Activated CD4-positive, alpha-beta T cell treated with anti-CD3 and anti-CD28 coated beads, Interleukin-2, amount 10 ng/mL, durations not matched to agents 24 days and 14 days (primary cell): ENCODE data around the gene PRDM9. TPM values are rescaled to one million over a fixed set of nuclear protein-coding genes. Genes with fewer than 3 reads are reported as not detected.
"Not testable (repeated sequence)": the region's sequence is repeated elsewhere in the genome, so short reads cannot be mapped to it uniquely, and the experiment has no call there.

ENCODE experiments used
- DNase-seq: peaks from one replicate; pipeline ENCODE4 v3.0.0; 2022
- H3K27ac Mint-ChIP-seq: one replicate; pipeline ENCODE4 v1.8.0; 2022; ENCODE audit warnings: mild to moderate bottlenecking, mixed read lengths
- H3K27me3 Mint-ChIP-seq: one replicate; pipeline ENCODE4 v1.8.0; 2022; ENCODE audit warnings: mixed read lengths
- H3K36me3 Mint-ChIP-seq: one replicate; pipeline ENCODE4 v1.8.0; 2022; ENCODE audit warnings: low read depth, mild to moderate bottlenecking, mixed read lengths
- H3K4me1 Mint-ChIP-seq: one replicate; pipeline ENCODE4 v1.8.0; 2021; ENCODE audit warnings: mixed read lengths
- H3K4me3 Mint-ChIP-seq: one replicate; pipeline ENCODE4 v1.8.0; 2022; ENCODE audit warnings: mild to moderate bottlenecking, moderate library complexity, mixed read lengths
- H3K9me3 Mint-ChIP-seq: one replicate; pipeline ENCODE4 v1.8.0; 2021; ENCODE audit warnings: mixed read lengths
- intact Hi-C: fragments of 100-400 bp; cut with micrococcal nuclease; formaldehyde crosslinking; loops from one replicate; pipeline ENCODE4 v1.15.1; 2023
- total RNA-seq: library from RNA; stranded (reverse); gene quantifications from 2 replicates; pipeline ENCODE4 v1.2.3, GENCODE V29; 2022

PRDM9 gene
- total RNA-seq, result not detected in 2 replicates

DNA sequence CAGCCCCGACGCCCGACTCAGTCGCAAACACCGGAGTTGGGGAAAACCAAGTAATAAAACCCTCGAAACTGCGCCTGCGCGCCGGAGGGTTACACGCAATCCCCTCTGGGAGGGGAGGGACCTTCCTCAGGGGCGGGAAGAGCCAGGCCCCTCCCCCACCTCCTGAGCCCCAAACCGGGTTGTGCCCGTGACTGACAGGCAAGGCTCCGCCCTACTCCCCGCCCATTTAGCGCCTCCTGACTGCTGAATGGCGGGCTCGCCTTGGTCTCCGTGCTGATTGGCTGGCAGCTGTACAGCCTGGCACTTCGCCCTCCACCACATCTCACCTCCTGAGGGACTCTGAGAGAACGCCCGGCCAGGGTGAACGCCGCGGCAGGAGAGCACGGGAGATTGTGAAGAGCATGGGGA, at the start of gene PRDM9:
Gene PRDM9 (plus strand): TSS at position 332 of the 408 bp plus-strand sequence. CDS start 1,425 bp downstream, outside the sequence.
- Mint-ChIP-seq H3K27me3 (no peaks in the 10 kb centered on the region), H3K27ac (no peak within 1 kb of the TSS), H3K36me3 (no peaks in the 10 kb centered on the region), H3K4me3 (no peak within 1 kb of the TSS), H3K9me3 (peaks cover 6% of the 10 kb centered on the region), H3K4me1 (no peaks in the 10 kb centered on the region)
- DNase-seq, result no peak
- intact Hi-C loops, result no loop called here

DNA sequence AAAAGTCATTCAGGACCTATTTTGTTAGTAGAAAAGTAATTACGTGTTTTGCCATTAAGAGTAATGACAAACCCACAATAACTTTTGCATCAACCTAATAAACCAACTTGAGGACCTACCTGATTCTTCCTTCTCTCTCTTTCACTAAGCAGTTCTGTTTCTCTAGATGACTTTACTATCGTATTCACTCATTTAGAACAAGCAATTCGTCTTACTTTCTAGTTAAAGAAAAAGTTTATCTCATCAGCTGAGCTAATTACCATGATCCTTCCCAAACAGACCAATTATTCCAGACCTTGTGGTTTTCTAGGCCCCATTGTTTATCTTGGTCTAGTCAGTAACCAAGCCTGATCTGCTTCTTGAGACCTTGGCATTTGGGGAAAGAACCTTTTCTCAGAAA, 49.6 kb upstream of the PRDM9 start:
- H3K4me1 Mint-ChIP-seq, result no peaks in the 10 kb centered on the region
- DNase-seq, result no peak
- no peak overlapping the region for H3K27ac Mint-ChIP-seq
- H3K27me3 Mint-ChIP-seq, result no peaks in the 10 kb centered on the region
- H3K4me3 Mint-ChIP-seq, result no peak overlapping the region
- intact Hi-C loops, result no loop called here
- H3K36me3 Mint-ChIP-seq, result no peaks in the 10 kb centered on the region
- no peaks in the 10 kb centered on the region for H3K9me3 Mint-ChIP-seq

DNA sequence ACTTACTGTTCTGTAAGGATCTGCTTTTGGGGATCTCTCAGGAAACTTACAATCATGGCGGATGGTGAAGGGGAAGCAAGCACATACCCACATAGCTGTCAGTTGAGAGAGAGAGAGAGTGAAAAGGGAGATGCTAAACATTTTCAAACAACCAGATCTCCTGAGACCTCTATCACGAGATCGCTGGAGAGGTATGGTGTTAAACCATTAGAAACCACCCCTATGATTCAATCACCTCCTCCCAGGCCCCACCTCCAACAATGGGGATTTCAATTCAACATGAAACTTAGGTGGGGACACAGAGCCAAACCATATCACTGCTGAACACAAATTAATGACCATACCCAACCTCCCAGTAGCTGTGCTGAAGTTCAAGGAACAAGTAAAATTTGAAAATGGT, 48.2 kb upstream of the PRDM9 start:
- intact Hi-C loops, result no loop called here
- Mint-ChIP-seq H3K36me3 (no peaks in the 10 kb centered on the region), H3K9me3 (peaks cover 3% of the 10 kb centered on the region), H3K27me3 (no peaks in the 10 kb centered on the region), H3K4me3 (no peak overlapping the region), H3K4me1 (no peaks in the 10 kb centered on the region), H3K27ac (no peak overlapping the region)
- no peak for DNase-seq

DNA sequence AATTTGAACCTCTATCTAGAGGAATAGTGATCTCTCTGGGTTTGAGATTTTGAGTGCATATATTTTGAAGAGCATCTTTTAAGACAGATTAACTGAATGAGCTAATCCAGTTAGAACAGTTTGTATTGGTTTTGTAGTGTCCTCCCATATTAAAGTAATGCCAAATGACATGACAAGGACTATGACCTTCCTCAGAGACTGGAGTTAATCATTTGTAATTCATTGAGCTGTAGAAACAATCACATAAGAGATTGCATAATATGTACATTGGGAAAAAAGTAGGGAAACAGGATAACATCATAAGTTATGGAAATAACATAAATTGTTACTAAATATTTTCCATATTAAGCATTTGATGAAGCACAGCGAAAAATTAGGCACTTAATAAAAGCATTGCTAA, 45.8 kb upstream of the PRDM9 start:
- no peak for DNase-seq
- no peaks in the 10 kb centered on the region for H3K36me3 Mint-ChIP-seq
- H3K9me3 Mint-ChIP-seq, result peaks cover 3% of the 10 kb centered on the region
- no peaks in the 10 kb centered on the region for H3K4me1 Mint-ChIP-seq
- H3K4me3 Mint-ChIP-seq, result no peak overlapping the region
- H3K27ac Mint-ChIP-seq, result no peak overlapping the region
- intact Hi-C loops, result no loop called here
- no peaks in the 10 kb centered on the region for H3K27me3 Mint-ChIP-seq

DNA sequence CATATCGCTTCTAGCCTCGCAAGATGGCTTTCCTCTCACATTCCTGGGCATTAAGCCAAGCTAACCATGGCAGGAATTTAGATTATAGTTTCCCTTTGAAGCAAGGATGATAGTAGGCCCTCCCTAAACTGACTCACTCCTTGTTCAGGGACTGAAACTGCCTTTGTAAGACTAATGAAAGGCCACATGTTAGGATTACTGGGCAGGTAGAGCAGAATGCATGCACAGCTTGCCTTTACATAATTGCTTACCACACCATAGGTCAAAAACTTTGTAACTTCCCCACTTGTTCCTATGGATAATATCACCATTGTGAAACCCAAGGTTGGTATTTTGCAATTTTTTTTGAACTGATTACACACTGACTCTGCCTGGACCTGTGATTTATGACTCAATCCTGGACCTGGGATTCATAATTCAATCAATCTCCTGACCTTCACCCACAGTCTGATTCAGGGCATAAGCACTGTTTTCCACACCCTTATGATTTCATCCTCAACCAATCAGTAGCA, 41.0 kb upstream of the PRDM9 start:
- peaks cover 6% of the 10 kb centered on the region for H3K9me3 Mint-ChIP-seq
- no peaks in the 10 kb centered on the region for H3K36me3 Mint-ChIP-seq
- no peaks in the 10 kb centered on the region for H3K4me1 Mint-ChIP-seq
- no peaks in the 10 kb centered on the region for H3K27me3 Mint-ChIP-seq
- no peak overlapping the region for H3K4me3 Mint-ChIP-seq
- H3K27ac Mint-ChIP-seq, result no peak overlapping the region
- no peak for DNase-seq
- intact Hi-C loops, result no loop called here

DNA sequence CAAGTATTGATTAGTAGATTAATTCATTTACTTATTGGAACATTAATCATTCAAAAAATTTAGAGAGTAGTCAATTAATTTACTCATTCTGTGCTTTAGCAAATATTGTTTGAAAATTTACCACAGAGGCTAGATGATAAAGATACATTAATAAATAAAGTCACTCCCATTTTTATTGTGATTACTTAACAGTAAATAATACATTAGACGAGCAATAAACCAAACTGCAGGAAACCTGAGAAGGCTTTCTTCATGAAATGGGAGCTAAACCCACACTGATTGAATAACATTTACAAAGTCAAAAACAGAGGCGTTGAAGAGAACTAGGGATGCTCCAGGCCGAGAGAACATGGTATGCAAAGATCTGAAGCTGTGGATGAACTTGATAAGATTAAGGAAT, 38.8 kb upstream of the PRDM9 start:
- Mint-ChIP-seq H3K4me1 (no peaks in the 10 kb centered on the region), H3K36me3 (no peaks in the 10 kb centered on the region), H3K9me3 (peaks cover 3% of the 10 kb centered on the region), H3K4me3 (no peak overlapping the region), H3K27me3 (no peaks in the 10 kb centered on the region), H3K27ac (no peak overlapping the region)
- no peak for DNase-seq
- intact Hi-C loops, result no loop called here

DNA sequence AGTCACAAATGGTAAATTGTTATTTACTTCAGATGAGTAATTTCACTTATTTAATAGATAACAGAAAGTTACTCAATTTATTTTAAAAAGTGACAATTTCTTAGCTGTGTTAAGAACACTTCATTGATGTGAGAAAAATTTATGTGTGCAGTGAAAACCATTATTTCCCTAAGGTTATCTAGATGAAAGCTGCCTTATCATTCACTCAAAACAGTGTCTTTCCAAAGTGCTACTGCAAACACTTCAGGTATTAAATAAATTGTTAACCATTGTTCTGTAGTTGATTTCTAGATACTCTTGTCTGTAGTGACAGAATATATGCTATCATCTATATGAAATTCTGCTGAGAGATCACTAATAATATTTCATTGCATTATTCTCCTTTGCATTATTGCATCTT, 33.5 kb upstream of the PRDM9 start:
- no peak for DNase-seq
- H3K4me3 Mint-ChIP-seq, result no peak overlapping the region
- H3K27ac Mint-ChIP-seq, result no peak overlapping the region
- no peaks in the 10 kb centered on the region for H3K36me3 Mint-ChIP-seq
- H3K9me3 Mint-ChIP-seq, result no peaks in the 10 kb centered on the region
- no peaks in the 10 kb centered on the region for H3K4me1 Mint-ChIP-seq
- intact Hi-C loops, result no loop called here
- H3K27me3 Mint-ChIP-seq, result no peaks in the 10 kb centered on the region

DNA sequence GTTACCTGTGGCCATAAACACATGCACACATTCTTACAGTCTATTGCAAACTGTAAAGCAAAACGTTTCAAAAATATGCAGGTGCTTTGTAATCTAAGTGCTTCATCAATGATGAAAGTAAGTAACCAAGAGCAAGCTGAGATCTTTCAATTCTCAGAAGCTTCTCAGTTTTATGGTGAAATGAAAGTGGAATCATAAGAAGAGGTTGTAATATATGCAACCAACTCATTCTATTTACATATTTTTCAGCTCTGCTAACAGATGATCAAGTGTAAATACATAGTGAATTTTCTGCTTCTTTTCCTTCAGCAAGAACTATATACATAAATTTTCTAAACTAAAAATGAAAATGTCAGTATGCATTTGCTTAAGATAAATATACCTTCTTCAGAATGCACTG, 33.1 kb upstream of the PRDM9 start:
- no peak overlapping the region for H3K4me3 Mint-ChIP-seq
- no peak for DNase-seq
- no peaks in the 10 kb centered on the region for H3K27me3 Mint-ChIP-seq
- no peak overlapping the region for H3K27ac Mint-ChIP-seq
- peaks cover 1% of the 10 kb centered on the region for H3K9me3 Mint-ChIP-seq
- no peaks in the 10 kb centered on the region for H3K36me3 Mint-ChIP-seq
- no peaks in the 10 kb centered on the region for H3K4me1 Mint-ChIP-seq
- intact Hi-C loops, result no loop called here

DNA sequence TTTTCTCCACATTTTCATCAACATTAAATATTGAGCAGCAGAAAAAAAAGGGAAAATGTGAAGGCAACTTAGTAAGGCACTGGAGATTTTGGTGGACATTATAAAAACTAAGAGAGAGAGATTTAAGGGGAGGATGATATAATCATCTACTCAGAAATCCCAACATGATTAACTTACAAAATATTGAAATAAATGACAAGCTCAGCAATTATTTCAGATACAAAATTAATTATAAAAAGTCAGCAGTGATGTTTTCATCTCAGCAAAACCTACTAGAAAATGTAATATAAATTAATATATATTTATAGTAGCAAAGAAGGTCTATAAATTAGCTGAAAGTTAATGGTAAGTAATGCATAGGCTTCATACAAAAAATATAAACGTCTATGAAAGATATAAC, 30.8 kb upstream of the PRDM9 start:
- Mint-ChIP-seq H3K27ac (no peak overlapping the region), H3K4me1 (no peaks in the 10 kb centered on the region), H3K9me3 (peaks cover 4% of the 10 kb centered on the region), H3K36me3 (no peaks in the 10 kb centered on the region), H3K27me3 (no peaks in the 10 kb centered on the region), H3K4me3 (no peak overlapping the region)
- intact Hi-C loops, result no loop called here
- DNase-seq, result no peak

DNA sequence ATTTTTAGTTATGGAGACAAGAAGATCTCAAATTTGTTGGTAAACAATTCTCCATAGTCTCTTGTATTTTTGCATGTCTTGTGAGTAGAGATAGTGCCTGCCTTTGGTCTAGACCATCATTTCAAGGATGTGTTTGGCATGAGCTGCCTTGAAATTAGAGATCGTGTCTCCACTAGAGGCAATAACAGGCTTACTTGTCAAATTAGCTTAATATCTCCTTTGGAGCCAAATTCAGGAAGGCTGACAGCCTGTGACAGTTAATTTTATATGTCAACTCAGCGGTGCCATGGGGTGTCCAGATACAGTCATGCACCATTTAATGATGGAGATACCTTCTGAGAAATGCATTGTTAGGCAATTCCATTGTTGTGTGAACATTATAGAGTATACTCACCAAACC, 24.8 kb upstream of the PRDM9 start:
- Mint-ChIP-seq H3K4me1 (no peaks in the 10 kb centered on the region), H3K9me3 (peaks cover 7% of the 10 kb centered on the region), H3K27ac (no peak overlapping the region), H3K36me3 (no peaks in the 10 kb centered on the region), H3K4me3 (no peak overlapping the region), H3K27me3 (no peaks in the 10 kb centered on the region)
- no peak for DNase-seq
- intact Hi-C loops, result no loop called here

DNA sequence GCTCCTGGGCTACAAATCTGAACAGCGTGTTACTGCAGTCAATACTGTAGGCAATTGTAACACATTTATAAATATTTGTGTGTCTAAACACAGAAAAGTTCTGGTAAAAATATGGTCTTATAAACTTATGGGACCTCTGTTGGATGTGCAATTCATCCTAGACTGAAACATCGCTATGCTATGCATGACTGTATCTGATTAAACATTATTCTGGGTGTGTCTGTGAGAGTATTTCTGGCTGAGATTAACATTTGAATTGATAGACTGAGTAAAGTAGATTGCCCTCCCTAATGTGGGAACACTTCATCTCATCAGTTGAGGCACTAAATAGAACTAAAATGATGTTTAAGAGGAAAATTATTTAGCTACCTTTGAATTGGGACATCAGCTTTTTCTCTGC, 24.3 kb upstream of the PRDM9 start:
- Mint-ChIP-seq H3K27ac (no peak overlapping the region), H3K36me3 (no peaks in the 10 kb centered on the region), H3K4me3 (no peak overlapping the region), H3K9me3 (peaks cover 11% of the 10 kb centered on the region), H3K27me3 (no peaks in the 10 kb centered on the region), H3K4me1 (no peaks in the 10 kb centered on the region)
- intact Hi-C loops, result no loop called here
- DNase-seq, result no peak

DNA sequence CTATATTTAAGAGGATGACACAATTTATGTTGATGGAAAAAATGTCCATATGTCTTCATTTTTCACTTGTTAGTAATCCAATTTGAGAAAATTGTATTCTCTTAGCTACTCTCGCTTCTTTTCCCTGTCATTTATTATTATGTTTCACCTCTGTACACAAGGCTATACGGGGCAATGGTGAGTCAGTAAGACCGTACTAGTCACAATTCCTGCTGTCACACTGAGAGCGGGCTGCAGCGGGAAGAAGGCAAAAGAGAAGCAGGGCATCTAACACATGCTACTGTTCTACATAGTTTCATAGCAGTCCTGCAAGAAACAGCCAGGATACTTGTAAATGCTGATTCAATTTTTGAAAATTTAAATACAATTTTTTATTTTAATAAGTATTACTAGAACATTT, 23.3 kb upstream of the PRDM9 start:
- Mint-ChIP-seq H3K36me3 (no peaks in the 10 kb centered on the region), H3K27ac (no peak overlapping the region), H3K27me3 (no peaks in the 10 kb centered on the region), H3K9me3 (peaks cover 14% of the 10 kb centered on the region), H3K4me3 (no peak overlapping the region), H3K4me1 (no peaks in the 10 kb centered on the region)
- intact Hi-C loops, result no loop called here
- no peak for DNase-seq

DNA sequence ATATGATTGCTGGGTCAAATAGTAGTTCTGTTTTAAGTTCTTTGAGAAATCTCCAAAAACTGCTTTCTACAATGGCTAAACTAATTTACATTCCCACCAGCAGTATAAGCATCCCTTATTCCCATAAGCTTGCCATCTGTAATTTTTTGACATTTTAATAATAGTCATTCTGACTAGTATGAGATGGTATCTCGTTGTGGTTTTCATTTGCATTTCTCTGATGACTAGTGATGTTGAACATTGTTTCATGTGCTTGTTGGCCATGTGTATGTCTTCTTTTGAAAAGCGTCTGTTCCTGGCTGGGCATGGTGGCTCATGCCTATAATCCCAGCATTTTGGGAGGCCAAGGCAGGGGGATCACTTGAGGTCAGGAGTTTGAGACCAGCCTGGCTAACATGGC, 21.2 kb upstream of the PRDM9 start:
- H3K27ac Mint-ChIP-seq, H3K9me3 Mint-ChIP-seq, H3K36me3 Mint-ChIP-seq, DNase-seq, intact Hi-C loops, H3K4me3 Mint-ChIP-seq, H3K4me1 Mint-ChIP-seq, H3K27me3 Mint-ChIP-seq: not testable (repeated sequence)

DNA sequence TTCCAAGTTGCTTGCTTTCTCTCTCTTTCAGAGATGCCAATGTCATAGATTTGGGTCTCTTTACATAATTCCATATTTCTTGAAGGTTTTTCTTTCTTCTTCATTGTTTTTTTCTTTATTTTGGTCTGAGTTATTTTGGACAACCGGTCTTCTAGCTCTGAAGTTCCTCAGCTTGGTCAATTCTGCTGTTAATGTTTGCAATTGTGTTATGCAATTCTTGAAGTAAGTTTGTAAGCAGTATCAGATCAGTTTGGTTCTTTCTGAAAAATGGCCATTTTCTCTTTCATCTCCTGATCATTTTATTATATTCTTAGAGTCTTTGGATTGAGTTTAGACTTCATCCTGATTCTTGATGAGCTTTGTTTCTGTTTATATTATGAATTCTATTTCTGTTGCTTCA, 16.4 kb upstream of the PRDM9 start:
- no peak for DNase-seq
- Mint-ChIP-seq H3K27ac (no peak overlapping the region), H3K4me1 (no peaks in the 10 kb centered on the region), H3K4me3 (no peak overlapping the region), H3K27me3 (no peaks in the 10 kb centered on the region), H3K9me3 (peaks cover 10% of the 10 kb centered on the region), H3K36me3 (no peaks in the 10 kb centered on the region)
- intact Hi-C loops, result no loop called here

DNA sequence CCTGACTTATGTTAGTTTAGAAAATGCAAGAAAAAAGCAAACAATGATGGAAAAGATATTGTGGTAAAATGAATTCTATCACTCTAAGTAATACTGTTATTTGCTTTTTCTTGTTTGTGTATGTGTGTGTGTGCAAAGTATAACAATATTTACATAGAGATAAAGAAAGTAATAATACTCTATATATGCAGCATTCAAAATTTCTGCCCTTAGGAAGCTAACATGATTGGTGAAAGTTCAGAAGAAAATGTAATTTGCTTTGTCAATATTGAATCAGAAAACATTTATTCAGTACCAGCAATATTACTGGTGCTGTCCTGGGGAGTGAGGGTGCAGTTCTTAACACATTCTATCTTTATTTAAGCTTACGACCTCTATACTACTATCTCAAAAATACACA, 12.9 kb upstream of the PRDM9 start:
- H3K36me3 Mint-ChIP-seq, result no peaks in the 10 kb centered on the region
- H3K4me3 Mint-ChIP-seq, result no peak overlapping the region
- H3K9me3 Mint-ChIP-seq, result no peaks in the 10 kb centered on the region
- DNase-seq, result no peak
- H3K27ac Mint-ChIP-seq, result no peak overlapping the region
- H3K27me3 Mint-ChIP-seq, result no peaks in the 10 kb centered on the region
- H3K4me1 Mint-ChIP-seq, result no peaks in the 10 kb centered on the region
- intact Hi-C loops, result no loop called here
